Body of pancreas (tissue), 4 donors: ENCODE data around the gene CACNA1E. TPM values are rescaled to one million over a fixed set of nuclear protein-coding genes. Genes with fewer than 3 reads are reported as not detected.

ENCODE experiments used
- ATAC-seq: fragments of 150-250 bp; one replicate; pipeline ENCODE4 v1.9.1; 2016
- DNase-seq, 4 donors: peaks; one replicate each; pipeline ENCODE4 v3.0.0-alpha.2; 2019
- H3K27ac ChIP-seq, 4 donors: fragments of 200-600 bp; sonication (generic); 1 replicate in 3 of 4; 2 replicates in 1 of 4; pipeline versions ENCODE4 v1.5.1 to v1.6.1; 2016 to 2019; ENCODE audit warnings: mild to moderate bottlenecking in 1 of 4, mixed read lengths in 1 of 4, moderate library complexity in 1 of 4
- H3K27me3 ChIP-seq, 2 donors: fragments of 200-600 bp; sonication (generic); one replicate each; pipeline ENCODE4 v1.6.0; 2016; ENCODE audit warnings: mild to moderate bottlenecking in 1 of 2
- H3K36me3 ChIP-seq, 2 donors: fragments of 200-600 bp; sonication (generic); replicated peaks in 1 of 2; 2 replicates each; pipeline ENCODE4 v1.5.1; 2016; ENCODE audit warnings: low read depth in 2 of 2; ENCODE audit not compliant: insufficient read depth in 1 of 2
- H3K4me1 ChIP-seq: fragments of 200-600 bp; sonication (generic); one replicate; pipeline ENCODE4 v1.6.0; 2016
- H3K4me3 ChIP-seq, 2 donors: fragments of 200-600 bp; sonication (generic); 1 replicate in 1 of 2; 2 replicates in 1 of 2; pipeline ENCODE4 v1.5.1; 2016 to 2019
- H3K9me3 ChIP-seq, 3 donors: fragments of 200-600 bp; sonication (generic); 1 replicate in 2 of 3; 2 replicates in 1 of 3; pipeline ENCODE4 v1.5.1; 2016
- CTCF ChIP-seq, 7 experiments: fragments of 450-650 bp in 4 of 7; fragments of 200-600 bp in 3 of 7; sonication (generic) in 3 of 7; IDR thresholded peaks; one replicate each; pipeline ENCODE4 v1.5.1; 2016 to 2019; ENCODE audit warnings: antibody characterized with exemption in 7 of 7
- POLR2A ChIP-seq, 3 donors: fragments of 450-650 bp; IDR thresholded peaks; one replicate each; pipeline ENCODE4 v1.6.1; 2016; ENCODE audit warnings: antibody characterized with exemption in 3 of 3, mild to moderate bottlenecking in 2 of 3
- WGBS, 2 donors: methylation state at CpG; one replicate each; pipeline ENCODE4 v1.1.5; 2017; 5-methylcytosine and 5-hydroxymethylcytosine counted together
- intact Hi-C: fragments of 100-400 bp; cut with DNase I; formaldehyde crosslinking; loops from one replicate; pipeline ENCODE4 v1.15.1; 2023
- total RNA-seq, 2 donors: library from RNA; depleted of rRNA; stranded (reverse); fragments of >200 nt; gene quantifications; one replicate each; pipeline ENCODE4 v1.1.0, GENCODE V29; 2016

CACNA1E gene
- total RNA-seq, 2 donors from 2014 or later: 1.0 TPM; not detected in 1

- Histone ChIP-seq H3K27ac (no peak overlapping the region), H3K4me1 (no peaks in the 10 kb centered on the region), H3K27me3 (no peaks in the 10 kb centered on the region), H3K9me3 (no peaks in the 10 kb centered on the region), H3K4me3 (no peak overlapping the region), H3K36me3 (no peaks in the 10 kb centered on the region)
- ATAC-seq (no peak), DNase-seq (no peak)
- intact Hi-C loops: no loop called here
- no peak for TF ChIP-seq POLR2A (IDR thresholded peaks at IDR 0.05)
- TF ChIP-seq CTCF (IDR thresholded peaks at IDR 0.05): no peak
- WGBS, 2 donors: 64 to 76% methylated on average over 4 of the region's 4 CpGs
These were observed 105.3 kb downstream of the CACNA1E start for GRCh38 chr1:181588631-181589030.

GRCh38 chr1:181592255-181592859 is 109.0 kb downstream of the CACNA1E start:
- Histone ChIP-seq H3K9me3 (no peaks in the 10 kb centered on the region), H3K27ac (no peak overlapping the region), H3K36me3 (no peaks in the 10 kb centered on the region), H3K4me3 (no peak overlapping the region), H3K4me1 (no peaks in the 10 kb centered on the region), H3K27me3 (no peaks in the 10 kb centered on the region)
- intact Hi-C loops: no loop called here
- WGBS, 2 donors: 32 to 33% methylated on average over 6 of the region's 6 CpGs
- DNase-seq: no peak
- TF ChIP-seq CTCF (IDR thresholded peaks at IDR 0.05) (no peak), POLR2A (IDR thresholded peaks at IDR 0.05) (no peak)
- no peak for ATAC-seq

GRCh38 chr1:181593042-181593441 is 109.7 kb downstream of the CACNA1E start:
- H3K9me3 ChIP-seq: no peaks in the 10 kb centered on the region
- intact Hi-C loops: no loop called here
- ATAC-seq (no peak), DNase-seq (no peak)
- H3K36me3 ChIP-seq: no peaks in the 10 kb centered on the region
- no peak overlapping the region for H3K4me3 ChIP-seq
- H3K27ac ChIP-seq: no peak overlapping the region
- no peaks in the 10 kb centered on the region for H3K27me3 ChIP-seq
- no peaks in the 10 kb centered on the region for H3K4me1 ChIP-seq
- TF ChIP-seq POLR2A (IDR thresholded peaks at IDR 0.05) (no peak), CTCF (IDR thresholded peaks at IDR 0.05) (no peak)
- 49 to 58% methylated on average over 4 of the region's 4 CpGs for WGBS, 2 donors

DNA sequence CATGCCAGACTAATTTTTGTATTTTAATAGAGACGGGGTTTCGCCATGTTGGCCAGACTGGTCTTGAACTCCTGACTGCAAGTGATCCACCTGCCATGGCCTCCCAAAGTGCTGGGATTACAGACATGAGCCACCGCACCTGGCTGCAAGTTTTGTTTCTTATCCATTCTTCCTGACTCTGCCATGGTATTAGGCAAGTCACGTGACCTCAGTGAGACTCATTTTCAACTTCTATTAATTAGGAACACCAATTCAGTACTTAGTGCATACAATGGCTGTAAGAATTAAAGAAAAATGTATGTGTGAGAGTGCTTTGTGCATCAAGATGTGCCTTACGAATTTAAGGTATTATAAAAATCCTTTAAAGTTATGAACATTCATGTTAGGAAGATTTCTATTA is 111.2 kb downstream of the CACNA1E start:
- Histone ChIP-seq H3K4me1 (no peaks in the 10 kb centered on the region), H3K9me3 (no peaks in the 10 kb centered on the region), H3K36me3 (no peaks in the 10 kb centered on the region), H3K27me3 (no peaks in the 10 kb centered on the region), H3K4me3 (no peak overlapping the region), H3K27ac (no peak overlapping the region)
- intact Hi-C loops: no loop called here
- TF ChIP-seq CTCF (IDR thresholded peaks at IDR 0.05): no peak
- TF ChIP-seq POLR2A (IDR thresholded peaks at IDR 0.05): no peak
- DNase-seq: no peak
- no peak for ATAC-seq
- 82 to 86% methylated on average over 5 of the region's 5 CpGs for WGBS, 2 donors

DNA sequence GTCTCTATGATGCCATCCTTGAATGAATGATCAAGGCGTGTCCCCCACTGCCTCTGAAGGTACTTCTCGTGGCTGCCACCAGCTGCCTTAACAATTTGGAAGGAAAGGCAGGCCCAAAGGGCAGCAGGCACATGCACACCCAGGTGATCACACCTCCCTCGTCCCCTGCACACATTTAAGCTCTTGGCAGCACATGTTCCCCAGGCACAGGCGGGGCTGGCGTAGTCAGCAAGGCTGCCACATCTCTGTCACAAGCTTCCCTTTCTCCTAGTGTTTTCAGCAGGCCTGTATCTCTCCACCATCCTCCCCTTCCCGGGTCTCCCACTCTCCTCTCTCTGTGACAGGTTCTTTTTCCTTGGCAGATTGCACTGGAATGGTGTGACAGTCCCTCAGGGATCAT is 111.9 kb downstream of the CACNA1E start:
- H3K27me3 ChIP-seq: no peaks in the 10 kb centered on the region
- TF ChIP-seq CTCF (IDR thresholded peaks at IDR 0.05) (no peak), POLR2A (IDR thresholded peaks at IDR 0.05) (no peak)

More for the DNA sequence above, 111.9 kb downstream of the CACNA1E start:
- no peaks in the 10 kb centered on the region for H3K36me3 ChIP-seq
- WGBS, 2 donors: 49 to 64% methylated on average over 6 of the region's 6 CpGs
- H3K4me3 ChIP-seq: no peak overlapping the region
- intact Hi-C loops: no loop called here
- no peak overlapping the region for H3K27ac ChIP-seq
- DNase-seq (no peak), ATAC-seq (no peak)
- no peaks in the 10 kb centered on the region for H3K4me1 ChIP-seq
- H3K9me3 ChIP-seq: no peaks in the 10 kb centered on the region
